HG02870 (cell line): ENCODE measurements around the gene MCC.

ENCODE experiments used
- ATAC-seq: cut with Tn5 transposase; IDR thresholded peaks from one replicate; pipeline ENCODE4 v1.9.1; 2021; ENCODE audit warnings: mild to moderate bottlenecking, moderate library complexity; ENCODE audit not compliant: unreplicated experiment

Gene MCC

DNA sequence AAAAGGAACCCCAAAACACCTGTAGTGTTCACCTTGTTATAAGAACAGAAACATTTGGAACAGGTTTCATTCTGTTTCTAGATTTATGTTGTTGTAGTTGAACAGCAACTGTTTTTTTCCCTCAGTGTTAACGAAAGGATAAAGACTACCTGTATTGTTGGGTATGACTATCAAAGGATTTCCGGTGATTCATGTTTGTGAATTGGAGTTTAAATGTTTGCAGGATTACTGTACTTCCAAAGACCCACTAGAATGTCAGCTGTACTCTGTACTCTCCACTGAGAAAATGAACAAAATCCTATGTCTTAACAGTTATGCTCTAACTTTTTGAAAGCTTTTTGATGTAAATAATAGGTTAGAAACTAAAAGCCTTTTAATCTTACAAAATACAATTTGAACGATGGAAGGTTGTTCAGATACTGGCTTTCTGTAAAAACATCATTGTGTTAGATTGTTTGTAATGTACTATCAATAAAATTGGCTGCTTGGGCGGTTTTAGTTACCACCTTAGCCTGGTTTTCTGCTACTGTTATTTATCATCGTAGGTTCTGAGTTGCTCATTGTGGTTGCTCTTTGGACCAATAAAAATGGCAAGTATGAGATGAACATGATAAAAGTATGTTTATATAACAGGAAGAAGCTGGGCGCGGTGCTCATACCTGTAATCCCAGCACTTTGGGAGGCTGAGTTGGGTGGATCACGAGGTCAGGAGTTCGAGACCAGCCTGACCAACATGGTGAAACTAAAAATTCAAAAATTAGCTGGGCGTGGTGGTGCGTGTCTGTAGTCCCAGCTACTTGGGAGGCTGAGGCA, 467.6 kb downstream of the MCC start:
- no peak for ATAC-seq

- no peak for ATAC-seq
Observed at GRCh38 chr5:113017881-113018635, 470.2 kb downstream of the MCC start.

DNA sequence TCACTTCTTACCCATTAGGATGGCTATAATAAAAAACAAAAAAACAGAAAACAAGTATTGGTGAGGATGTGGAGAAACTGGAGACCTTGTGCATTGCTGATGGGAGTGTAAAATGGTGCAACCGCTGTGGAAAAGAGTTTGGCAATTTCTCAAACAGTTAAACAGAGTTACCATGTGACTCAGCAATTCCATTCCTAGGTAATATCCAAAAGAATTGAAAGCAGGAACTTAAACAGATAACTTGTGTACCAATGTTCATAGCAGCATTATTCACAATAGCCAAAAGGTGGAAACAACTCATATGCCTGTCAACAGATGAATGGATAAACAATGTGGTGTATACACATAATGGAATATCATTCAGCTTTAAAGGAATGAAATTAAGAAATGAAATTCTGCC, 482.8 kb downstream of the MCC start:
- no peak for ATAC-seq

DNA sequence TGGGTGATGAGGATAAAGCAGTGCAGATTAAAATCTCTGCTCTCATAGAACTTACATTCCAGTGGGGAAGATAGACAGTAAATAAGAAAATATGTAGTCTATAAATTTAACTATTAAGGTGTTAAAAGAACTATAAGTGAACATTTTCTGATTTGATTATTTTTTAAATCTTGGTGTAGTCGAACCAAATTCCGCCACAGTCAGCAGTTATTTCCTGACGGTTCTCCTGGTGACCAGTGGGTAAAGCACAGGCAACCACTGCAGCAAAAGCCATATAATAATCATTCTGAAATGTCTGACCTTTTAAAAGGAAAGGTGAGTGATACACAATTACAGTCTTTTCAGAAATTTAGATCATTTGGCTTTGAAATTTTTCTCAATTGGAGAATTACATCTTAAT, 484.5 kb downstream of the MCC start:
- no peak for ATAC-seq

DNA sequence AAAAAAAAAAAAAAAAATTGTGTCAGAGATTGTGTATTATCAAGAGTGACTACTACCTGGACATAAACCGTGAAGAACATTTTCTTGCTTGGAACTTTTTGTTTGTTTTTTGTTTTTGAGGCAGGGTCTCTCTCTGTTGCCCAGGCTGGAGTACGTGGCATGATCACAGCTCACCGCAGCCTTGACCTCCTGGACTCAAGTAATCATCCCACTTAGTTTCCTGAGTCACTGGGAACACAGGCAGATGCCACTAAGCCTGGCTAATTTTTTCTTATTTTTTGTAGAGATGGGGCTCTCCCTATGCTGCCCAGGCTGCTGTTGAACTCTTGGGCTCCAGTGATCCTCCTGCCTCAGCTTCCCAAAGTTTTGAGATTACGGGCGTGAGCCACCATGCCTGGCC, 485.8 kb downstream of the MCC start:
- no peak for ATAC-seq

DNA sequence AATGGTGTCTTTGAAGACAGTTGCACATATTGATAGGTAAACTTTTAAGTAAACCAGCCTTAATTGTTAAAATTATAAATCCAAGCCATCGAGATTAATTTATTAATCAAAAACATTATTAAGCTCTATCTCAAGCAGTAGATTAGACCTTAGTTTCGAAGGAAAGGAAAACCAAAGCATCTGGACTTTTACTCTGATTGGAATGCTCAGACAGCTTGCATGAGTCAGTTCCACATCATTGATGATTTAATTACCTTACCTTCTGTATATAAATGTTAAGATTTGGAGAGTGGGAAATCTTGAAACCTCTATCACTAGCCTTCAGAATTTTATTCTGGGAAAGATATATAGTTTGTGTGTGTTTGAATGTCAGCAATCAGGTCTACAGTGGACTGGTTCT, 487.8 kb downstream of the MCC start:
- ATAC-seq = no peak

- ATAC-seq = no peak
Observed at GRCh38 chr5:112998296-112998695, 490.0 kb downstream of the MCC start.

GRCh38 chr5:112996830-112997374, 491.4 kb downstream of the MCC start:
- ATAC-seq = no peak

DNA sequence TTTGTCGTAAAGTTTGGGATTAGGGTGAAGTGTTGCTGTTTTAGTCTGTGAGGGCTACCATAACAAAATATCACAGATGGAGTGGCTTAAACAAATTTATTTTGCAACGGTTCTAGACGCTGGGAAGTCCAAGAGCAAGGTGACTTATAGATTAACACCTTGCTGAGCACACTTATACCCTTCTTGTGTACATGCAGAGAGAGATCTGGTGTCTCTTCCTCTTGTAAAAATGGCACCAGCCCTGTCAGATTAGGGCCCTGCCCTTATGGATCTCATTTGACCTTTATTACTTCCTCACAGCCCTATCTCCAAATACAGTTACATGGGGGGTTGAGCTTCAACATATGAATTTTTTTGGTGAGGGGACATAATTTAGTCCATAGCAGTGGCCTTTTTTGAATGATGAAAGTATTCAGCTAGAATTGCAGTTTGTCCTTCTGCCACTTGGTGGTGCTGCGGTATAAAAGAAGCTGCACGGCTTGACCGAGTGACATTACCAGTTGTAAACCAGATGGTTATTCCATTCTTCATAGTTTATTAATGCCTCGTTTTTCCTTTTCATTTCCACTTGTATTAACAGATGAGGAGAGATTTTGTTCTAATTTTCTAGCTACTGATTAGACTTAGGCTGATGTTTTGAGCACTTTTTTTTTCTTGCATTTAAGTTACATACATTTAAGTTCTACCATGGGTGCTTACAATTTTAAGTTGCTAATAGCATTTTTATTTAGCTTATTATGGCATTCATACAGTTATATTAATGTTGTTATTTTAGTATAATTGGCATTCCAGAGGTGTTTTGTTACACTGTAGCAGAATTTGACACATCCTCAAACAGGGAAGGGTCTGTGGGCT, 492.3 kb downstream of the MCC start:
- ATAC-seq = peak; percentile 78

- ATAC-seq = no peak
Observed at GRCh38 chr5:112986224-112986623, 502.0 kb downstream of the MCC start.

GRCh38 chr5:112983363-112983762, 504.9 kb downstream of the MCC start:
- ATAC-seq = no peak

DNA sequence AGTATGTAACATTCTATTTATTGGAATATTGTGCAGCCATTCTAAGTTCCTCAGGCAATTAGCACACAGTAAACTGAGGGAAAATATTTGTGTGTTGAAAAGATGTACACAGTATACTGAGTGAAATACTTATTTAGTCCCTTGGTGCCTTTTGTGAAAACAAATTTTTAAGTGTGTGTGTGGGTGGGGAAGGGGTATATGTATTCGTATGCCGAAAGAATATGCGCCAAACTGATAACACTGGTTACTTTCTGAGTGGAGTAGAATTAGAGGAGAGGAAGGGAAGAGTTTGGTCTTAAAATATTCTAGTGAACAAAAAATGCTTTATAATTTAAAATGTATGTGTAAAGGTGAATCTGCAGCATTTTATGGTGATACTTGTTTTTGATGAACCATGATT, 508.5 kb downstream of the MCC start:
- ATAC-seq = no peak

DNA sequence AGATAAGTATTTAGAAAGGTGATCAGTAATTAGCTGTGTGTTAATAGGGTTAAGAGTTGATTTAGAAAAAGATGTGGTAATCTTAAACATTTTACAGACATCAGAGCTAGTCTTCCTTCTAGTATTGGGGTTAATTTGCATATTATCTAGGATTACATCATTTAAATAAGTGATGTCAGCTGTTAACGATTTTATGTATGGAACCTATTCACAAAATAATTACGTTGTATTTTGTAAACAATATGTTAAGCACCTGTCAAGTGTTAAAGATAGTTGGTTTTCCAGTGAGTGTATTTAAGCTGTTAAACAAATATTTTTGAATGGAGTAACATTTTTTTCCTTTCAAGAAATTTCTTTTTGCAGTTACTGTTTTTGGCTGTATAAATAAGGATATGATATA, 509.4 kb downstream of the MCC start:
- no peak for ATAC-seq

GRCh38 chr5:112977440-112977861, 510.8 kb downstream of the MCC start:
- no peak for ATAC-seq

DNA sequence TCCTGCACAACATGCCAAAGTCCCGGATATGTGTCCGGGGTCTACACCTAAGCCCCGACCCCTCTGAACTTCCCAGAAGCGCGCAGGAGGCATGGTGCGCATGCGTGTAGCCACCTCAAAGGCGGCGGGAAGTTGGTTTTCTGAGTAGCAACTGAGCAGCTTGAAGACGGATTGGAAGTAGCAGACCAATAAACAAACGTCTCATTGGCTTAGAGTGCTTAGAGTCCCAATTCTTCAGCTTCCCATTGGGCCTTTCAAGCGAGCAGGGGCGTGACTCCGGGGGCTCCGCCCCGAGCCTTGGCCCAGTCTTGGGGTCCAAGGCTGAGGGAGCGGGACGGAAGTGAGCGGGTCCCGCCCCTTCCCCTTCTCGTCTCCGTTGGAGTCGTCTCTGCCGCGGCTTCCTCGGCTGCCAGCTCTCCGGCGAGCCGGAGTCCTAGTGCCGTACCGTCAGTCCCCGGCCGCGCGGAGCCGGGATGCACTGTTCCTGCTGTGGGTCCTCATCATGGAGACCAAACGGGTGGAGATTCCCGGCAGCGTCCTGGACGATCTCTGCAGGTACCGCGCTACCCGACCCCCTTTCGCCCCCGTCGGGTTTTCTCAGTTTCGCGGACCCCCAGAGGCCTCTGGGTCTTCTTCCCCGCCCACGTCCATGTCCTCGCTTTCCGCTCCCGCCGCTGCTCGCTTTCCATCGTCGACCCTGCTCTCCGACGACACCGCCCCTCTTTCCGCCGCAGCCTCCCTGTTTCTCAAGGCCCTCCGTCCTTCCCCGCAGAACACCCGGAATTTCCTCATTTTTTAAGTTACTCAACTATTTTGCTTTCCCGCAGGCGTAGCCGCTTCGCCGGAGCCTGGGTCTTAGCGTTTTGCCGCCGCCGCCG, 511.6 kb downstream of the MCC start, which contains the start of gene DCP2:
TSS of gene DCP2 (plus strand) at position 367 of the 878 bp plus-strand sequence. CDS start at position 503, 136 bp downstream.
- ATAC-seq = peak; percentile 97

GRCh38 chr5:112975721-112976431, 512.4 kb downstream of the MCC start:
- ATAC-seq = peak; percentile 17

DNA sequence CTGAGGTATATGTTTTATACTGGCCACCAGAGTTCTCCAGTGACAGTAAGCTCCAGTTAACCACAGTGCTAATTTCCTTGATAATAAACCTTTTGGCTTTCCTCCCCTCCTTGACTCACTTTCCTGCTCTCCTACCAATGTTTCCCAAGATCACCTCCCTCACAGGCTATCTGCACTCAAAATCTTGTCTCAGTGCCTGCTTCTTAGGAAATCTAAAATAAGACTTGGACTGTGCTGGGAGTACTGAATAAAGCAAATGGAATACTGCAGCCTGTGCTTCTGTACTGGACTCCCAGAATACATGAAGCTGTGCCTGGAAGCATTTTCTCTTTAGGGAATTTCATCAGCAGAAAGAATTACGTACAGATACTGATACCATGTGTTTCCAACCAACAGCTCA, 513.4 kb downstream of the MCC start:
- no peak for ATAC-seq

GRCh38 chr5:112973904-112974303, 514.3 kb downstream of the MCC start:
- ATAC-seq = no peak

DNA sequence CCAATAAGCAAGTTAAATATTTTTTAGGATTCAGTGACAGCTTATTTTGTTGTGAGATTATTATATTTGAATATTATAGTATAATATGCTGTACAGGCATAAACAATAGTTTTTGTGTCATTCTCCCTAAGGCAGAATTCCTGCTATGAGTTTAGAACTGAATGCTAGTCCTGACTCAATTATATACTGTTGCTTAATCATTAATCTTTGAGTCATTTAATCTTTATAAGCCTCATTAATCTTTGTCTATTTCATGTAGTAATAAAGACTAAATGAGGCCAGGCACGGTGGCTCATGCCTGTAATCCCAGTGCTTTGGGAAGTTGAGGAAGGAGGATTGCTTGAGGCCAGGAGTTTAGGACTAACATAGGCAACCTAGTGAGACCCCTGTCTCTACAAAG, 515.2 kb downstream of the MCC start:
- no peak for ATAC-seq
